Vagina (tissue), 2 donors: ENCODE data around the gene FAS. TPM values are rescaled to one million over a fixed set of nuclear protein-coding genes. Genes with fewer than 3 reads are reported as not detected.

ENCODE experiments used
- DNase-seq, 2 donors: peaks; one replicate each; pipeline ENCODE4 v3.0.0-alpha.2; 2017; ENCODE audit errors: extremely low spot score in 2 of 2
- H3K27ac ChIP-seq: fragments of 200-600 bp; sonication (generic); one replicate; pipeline ENCODE4 v1.5.1; 2019
- H3K27me3 ChIP-seq: fragments of 200-600 bp; sonication (generic); one replicate; pipeline ENCODE4 v1.5.1; 2019
- H3K36me3 ChIP-seq, 2 donors: fragments of 200-600 bp; sonication (generic); one replicate each; pipeline ENCODE4 v1.5.1; 2017 to 2019
- H3K4me1 ChIP-seq: fragments of 200-600 bp; sonication (generic); one replicate; pipeline ENCODE4 v1.5.1; 2019
- H3K4me3 ChIP-seq, 2 donors: fragments of 200-600 bp; sonication (generic); 1 replicate in 1 of 2; 2 replicates in 1 of 2; pipeline ENCODE4 v1.5.1; 2016 to 2019
- H3K9me3 ChIP-seq: fragments of 200-600 bp; sonication (generic); one replicate; pipeline ENCODE4 v1.5.1; 2019
- POLR2A ChIP-seq, 2 donors: fragments of 450-650 bp; IDR thresholded peaks; one replicate each; pipeline ENCODE4 v1.6.1; 2017; ENCODE audit warnings: antibody characterized with exemption in 2 of 2, mild to moderate bottlenecking in 2 of 2, moderate library complexity in 2 of 2
- POLR2AphosphoS5 ChIP-seq, 2 donors: sonication (generic); formaldehyde crosslinking; IDR thresholded peaks; one replicate each; pipeline ENCODE4 v1.9.0; 2017; ENCODE audit warnings: antibody characterized with exemption in 2 of 2, mild to moderate bottlenecking in 2 of 2, low read depth in 1 of 2; ENCODE audit not compliant: insufficient read depth in 1 of 2
- intact Hi-C: fragments of 100-400 bp; cut with DNase I; formaldehyde crosslinking; loops from one replicate; pipeline ENCODE4 v1.15.1; 2023
- total RNA-seq: library from RNA; depleted of rRNA; stranded (reverse); fragments of >200 nt; gene quantifications from one replicate; pipeline ENCODE4 v1.2.3, GENCODE V29; 2016
- TF ChIP-seq, protein P1 (sequence below), 3 experiments: fragments of 450-650 bp in 2 of 3; fragments of 200-600 bp in 1 of 3; sonication (generic) in 1 of 3; IDR thresholded peaks; one replicate each; pipeline ENCODE4 v1.5.1; 2017 to 2019; ENCODE audit warnings: antibody characterized with exemption in 3 of 3, mild to moderate bottlenecking in 2 of 3, moderate library complexity in 2 of 3

FAS gene
- total RNA-seq, 1 donor from 2014 or later: 41.0 TPM

DNA sequence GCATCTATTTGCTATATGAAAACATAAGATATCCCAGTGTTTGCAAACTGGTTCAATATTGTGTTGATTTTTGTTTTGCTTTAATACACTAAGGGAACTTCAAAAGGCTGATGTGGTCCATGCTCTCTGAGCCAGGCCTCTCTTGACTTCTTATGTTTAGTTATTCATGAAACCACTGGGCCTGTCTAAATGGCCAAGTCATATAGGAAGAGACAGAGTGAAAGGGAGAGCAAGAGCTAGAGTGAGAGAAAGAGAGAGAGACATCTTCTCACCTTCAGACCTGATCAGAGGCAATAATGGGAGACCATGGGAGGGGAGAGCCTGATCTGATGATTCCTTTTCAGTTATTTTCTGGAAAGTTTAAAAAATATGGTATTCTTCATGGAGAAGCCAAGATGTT is 6.1 kb upstream of the FAS start:
- intact Hi-C loops: no loop called here
- Histone ChIP-seq H3K27me3 (no peaks in the 10 kb centered on the region), H3K9me3 (no peaks in the 10 kb centered on the region), H3K36me3 (no peaks in the 10 kb centered on the region), H3K4me1 (peaks cover 40% of the 10 kb centered on the region), H3K27ac (peak overlapping the region; percentile 20), H3K4me3 (no peak overlapping the region)
- DNase-seq: no peak
- TF ChIP-seq, protein P1, sequence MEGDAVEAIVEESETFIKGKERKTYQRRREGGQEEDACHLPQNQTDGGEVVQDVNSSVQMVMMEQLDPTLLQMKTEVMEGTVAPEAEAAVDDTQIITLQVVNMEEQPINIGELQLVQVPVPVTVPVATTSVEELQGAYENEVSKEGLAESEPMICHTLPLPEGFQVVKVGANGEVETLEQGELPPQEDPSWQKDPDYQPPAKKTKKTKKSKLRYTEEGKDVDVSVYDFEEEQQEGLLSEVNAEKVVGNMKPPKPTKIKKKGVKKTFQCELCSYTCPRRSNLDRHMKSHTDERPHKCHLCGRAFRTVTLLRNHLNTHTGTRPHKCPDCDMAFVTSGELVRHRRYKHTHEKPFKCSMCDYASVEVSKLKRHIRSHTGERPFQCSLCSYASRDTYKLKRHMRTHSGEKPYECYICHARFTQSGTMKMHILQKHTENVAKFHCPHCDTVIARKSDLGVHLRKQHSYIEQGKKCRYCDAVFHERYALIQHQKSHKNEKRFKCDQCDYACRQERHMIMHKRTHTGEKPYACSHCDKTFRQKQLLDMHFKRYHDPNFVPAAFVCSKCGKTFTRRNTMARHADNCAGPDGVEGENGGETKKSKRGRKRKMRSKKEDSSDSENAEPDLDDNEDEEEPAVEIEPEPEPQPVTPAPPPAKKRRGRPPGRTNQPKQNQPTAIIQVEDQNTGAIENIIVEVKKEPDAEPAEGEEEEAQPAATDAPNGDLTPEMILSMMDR (IDR thresholded peaks at IDR 0.05): no peak
- TF ChIP-seq POLR2A (IDR thresholded peaks at IDR 0.05): no peak
- no peak for TF ChIP-seq POLR2AphosphoS5 (IDR thresholded peaks at IDR 0.05; ENCODE audit: insufficient read depth in 1 of 2, low read depth in 1 of 2)

GRCh38 chr10:88986549-88987242 is 3.9 kb upstream of the FAS start:
- Histone ChIP-seq H3K27ac (peak overlapping the region; percentile 15), H3K27me3 (no peaks in the 10 kb centered on the region), H3K9me3 (no peaks in the 10 kb centered on the region), H3K4me3 (no peak overlapping the region), H3K36me3 (no peaks in the 10 kb centered on the region), H3K4me1 (peaks cover 22% of the 10 kb centered on the region)
- no peak for DNase-seq
- TF ChIP-seq, protein P1 (IDR thresholded peaks at IDR 0.05): peak; percentile 63 to 75 (median 69)
- peak in 1 of 2 donors; percentile 33 for TF ChIP-seq POLR2AphosphoS5 (IDR thresholded peaks at IDR 0.05; ENCODE audit: insufficient read depth in 1 of 2, low read depth in 1 of 2)
- TF ChIP-seq POLR2A (IDR thresholded peaks at IDR 0.05): no peak
- intact Hi-C loops: loop anchor here (5.0 kb wide), 1 partner anchor 49 kb away; no protein-coding TSS in a partner anchor

DNA sequence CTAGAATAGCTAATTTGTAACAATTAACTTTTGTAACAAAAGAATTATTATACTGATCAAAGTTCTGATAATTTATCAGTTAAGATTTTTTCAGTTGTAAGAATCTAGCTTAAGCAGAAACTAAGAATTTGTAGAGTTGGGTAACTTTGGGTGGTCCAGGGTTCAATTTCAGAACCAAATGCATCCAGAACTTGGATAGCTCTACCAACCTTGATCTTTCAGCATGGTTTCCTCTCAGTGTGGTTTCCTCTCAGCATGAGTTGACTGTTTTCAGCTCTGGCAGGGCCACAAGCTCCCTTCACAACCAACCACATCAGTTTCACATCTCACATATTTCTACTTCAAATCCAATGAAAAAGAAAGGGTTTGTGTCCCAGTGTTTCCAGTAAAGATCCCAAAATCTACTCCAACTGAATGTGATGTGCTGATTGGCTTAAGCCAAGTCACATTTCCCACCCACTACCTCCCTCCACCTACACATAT is 3.3 kb upstream of the FAS start:
- intact Hi-C loops: loop anchor here (5.0 kb wide), 1 partner anchor 50 kb away; no protein-coding TSS in a partner anchor
- TF ChIP-seq, protein P1 (IDR thresholded peaks at IDR 0.05): peak in 1 of 3 experiments; percentile 1
- no peak for TF ChIP-seq POLR2AphosphoS5 (IDR thresholded peaks at IDR 0.05; ENCODE audit: insufficient read depth in 1 of 2, low read depth in 1 of 2)
- H3K27me3 ChIP-seq: no peaks in the 10 kb centered on the region
- no peaks in the 10 kb centered on the region for H3K9me3 ChIP-seq
- peaks cover 22% of the 10 kb centered on the region for H3K4me1 ChIP-seq
- no peak for DNase-seq
- no peaks in the 10 kb centered on the region for H3K36me3 ChIP-seq
- peak overlapping the region; percentile 55 for H3K27ac ChIP-seq
- H3K4me3 ChIP-seq: no peak overlapping the region

- Histone ChIP-seq H3K9me3 (no peaks in the 10 kb centered on the region), H3K4me3 (no peak overlapping the region), H3K27ac (peak overlapping the region; percentile 55), H3K27me3 (no peaks in the 10 kb centered on the region), H3K4me1 (peaks cover 26% of the 10 kb centered on the region), H3K36me3 (no peaks in the 10 kb centered on the region)
- DNase-seq: no peak
- intact Hi-C loops: loop anchor here (5.0 kb wide), 1 partner anchor 51 kb away; no protein-coding TSS in a partner anchor
- TF ChIP-seq POLR2A (IDR thresholded peaks at IDR 0.05): no peak
- TF ChIP-seq, protein P1 (IDR thresholded peaks at IDR 0.05): no peak
- TF ChIP-seq POLR2AphosphoS5 (IDR thresholded peaks at IDR 0.05; ENCODE audit: insufficient read depth in 1 of 2, low read depth in 1 of 2): no peak
These were observed 2.8 kb upstream of the FAS start for GRCh38 chr10:88987840-88988239.

DNA sequence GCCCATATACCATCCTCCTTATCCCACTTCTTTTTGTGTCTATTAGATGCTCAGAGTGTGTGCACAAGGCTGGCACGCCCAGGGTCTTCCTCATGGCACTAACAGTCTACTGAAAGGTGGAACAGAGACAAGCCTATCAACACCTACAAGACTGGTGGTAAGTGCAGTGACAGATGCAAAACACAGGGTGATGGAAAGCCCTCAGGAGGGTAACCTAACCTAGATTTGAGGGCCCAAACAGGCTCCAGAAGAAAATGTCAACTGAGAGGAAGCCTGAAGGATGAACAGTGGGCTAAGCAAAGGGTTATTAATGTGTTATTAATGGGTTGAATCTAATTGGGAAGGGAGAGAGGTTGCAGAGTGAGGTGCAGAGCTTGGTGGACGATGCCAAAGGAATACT is 1.2 kb upstream of the FAS start:
- Histone ChIP-seq H3K4me3 (peak overlapping the region; percentile 93 to 94), H3K27me3 (no peaks in the 10 kb centered on the region), H3K9me3 (no peaks in the 10 kb centered on the region), H3K4me1 (peaks cover 39% of the 10 kb centered on the region), H3K27ac (peak overlapping the region; percentile 100), H3K36me3 (no peaks in the 10 kb centered on the region)
- no peak for DNase-seq
- TF ChIP-seq, protein P1 (IDR thresholded peaks at IDR 0.05): no peak
- TF ChIP-seq POLR2A (IDR thresholded peaks at IDR 0.05): no peak
- TF ChIP-seq POLR2AphosphoS5 (IDR thresholded peaks at IDR 0.05; ENCODE audit: insufficient read depth in 1 of 2, low read depth in 1 of 2): no peak
- intact Hi-C loops: loop anchor here (5.0 kb wide), 1 partner anchor 52 kb away; no protein-coding TSS in a partner anchor
